Measurements from ENCODE around the gene ONECUT2. TPM values are rescaled to one million over a fixed set of nuclear protein-coding genes. Genes with fewer than 3 reads are reported as not detected.

The ONECUT2 gene
- total RNA-seq, 1 experiment from 2014 or later, result 0.86 TPM

DNA sequence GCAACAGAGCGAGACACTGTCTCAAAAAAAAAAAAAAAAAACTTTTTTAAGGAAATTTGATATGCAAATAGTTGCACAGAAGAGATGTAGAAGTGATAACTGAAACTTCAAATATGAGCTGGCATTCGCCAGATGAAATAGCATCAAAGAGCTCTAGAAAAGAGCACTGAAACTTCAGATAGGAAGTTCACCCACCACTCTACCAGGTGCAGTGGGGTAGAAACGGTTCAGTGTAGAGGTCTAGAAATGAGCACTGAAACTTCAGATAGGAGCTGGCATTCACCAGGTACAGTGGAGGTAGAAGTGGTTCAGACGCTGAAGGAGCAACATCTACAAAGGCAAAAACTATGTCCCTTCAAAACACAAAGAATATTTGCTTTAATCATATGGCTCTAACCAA, 9.0 kb upstream of the ONECUT2 start:
- CTCF ChIA-PET, result no interaction called here
- Histone ChIP-seq H3K36me3 (ENCODE audit: control insufficient read depth, insufficient read depth, low read length) (no peaks in the 10 kb centered on the region), H3K4me3 (ENCODE audit: low read depth, low read length) (no peak overlapping the region), H3K27me3 (replicated peaks; ENCODE audit: control insufficient read depth, insufficient read depth, low read length) (no peaks in the 10 kb centered on the region), H3K9me3 (no peaks in the 10 kb centered on the region), H3K4me1 (no peaks in the 10 kb centered on the region)
- H3K4me3 Mint-ChIP-seq (ENCODE audit: unreplicated experiment), result no peak overlapping the region
- no peaks in the 10 kb centered on the region for H3K4me1 Mint-ChIP-seq (ENCODE audit: low read depth, unreplicated experiment)
- BruUV-seq (replicated peaks), result no TSS peak
- TF ChIP-seq, protein P1, sequence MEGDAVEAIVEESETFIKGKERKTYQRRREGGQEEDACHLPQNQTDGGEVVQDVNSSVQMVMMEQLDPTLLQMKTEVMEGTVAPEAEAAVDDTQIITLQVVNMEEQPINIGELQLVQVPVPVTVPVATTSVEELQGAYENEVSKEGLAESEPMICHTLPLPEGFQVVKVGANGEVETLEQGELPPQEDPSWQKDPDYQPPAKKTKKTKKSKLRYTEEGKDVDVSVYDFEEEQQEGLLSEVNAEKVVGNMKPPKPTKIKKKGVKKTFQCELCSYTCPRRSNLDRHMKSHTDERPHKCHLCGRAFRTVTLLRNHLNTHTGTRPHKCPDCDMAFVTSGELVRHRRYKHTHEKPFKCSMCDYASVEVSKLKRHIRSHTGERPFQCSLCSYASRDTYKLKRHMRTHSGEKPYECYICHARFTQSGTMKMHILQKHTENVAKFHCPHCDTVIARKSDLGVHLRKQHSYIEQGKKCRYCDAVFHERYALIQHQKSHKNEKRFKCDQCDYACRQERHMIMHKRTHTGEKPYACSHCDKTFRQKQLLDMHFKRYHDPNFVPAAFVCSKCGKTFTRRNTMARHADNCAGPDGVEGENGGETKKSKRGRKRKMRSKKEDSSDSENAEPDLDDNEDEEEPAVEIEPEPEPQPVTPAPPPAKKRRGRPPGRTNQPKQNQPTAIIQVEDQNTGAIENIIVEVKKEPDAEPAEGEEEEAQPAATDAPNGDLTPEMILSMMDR (IDR thresholded peaks at IDR 0.05; ENCODE audit: insufficient read depth in 1 of 2, low read depth in 1 of 2, low read length in 1 of 2, severe bottlenecking in 1 of 2, unreplicated experiment in 1 of 2), result no peak
- intact Hi-C loops (cut with micrococcal nuclease; ENCODE audit: unreplicated experiment), result no loop called here
- H3K27ac Mint-ChIP-seq (ENCODE audit: unreplicated experiment), result no peak overlapping the region
- POLR2A ChIA-PET, result no interaction called here
- H3K27me3 Mint-ChIP-seq (ENCODE audit: insufficient read depth, unreplicated experiment), result no peaks in the 10 kb centered on the region
- no peaks in the 10 kb centered on the region for H3K36me3 Mint-ChIP-seq (ENCODE audit: insufficient read depth, unreplicated experiment)
- DNase-seq, result no peak
- H3K9me3 Mint-ChIP-seq (ENCODE audit: unreplicated experiment), result no peaks in the 10 kb centered on the region

DNA sequence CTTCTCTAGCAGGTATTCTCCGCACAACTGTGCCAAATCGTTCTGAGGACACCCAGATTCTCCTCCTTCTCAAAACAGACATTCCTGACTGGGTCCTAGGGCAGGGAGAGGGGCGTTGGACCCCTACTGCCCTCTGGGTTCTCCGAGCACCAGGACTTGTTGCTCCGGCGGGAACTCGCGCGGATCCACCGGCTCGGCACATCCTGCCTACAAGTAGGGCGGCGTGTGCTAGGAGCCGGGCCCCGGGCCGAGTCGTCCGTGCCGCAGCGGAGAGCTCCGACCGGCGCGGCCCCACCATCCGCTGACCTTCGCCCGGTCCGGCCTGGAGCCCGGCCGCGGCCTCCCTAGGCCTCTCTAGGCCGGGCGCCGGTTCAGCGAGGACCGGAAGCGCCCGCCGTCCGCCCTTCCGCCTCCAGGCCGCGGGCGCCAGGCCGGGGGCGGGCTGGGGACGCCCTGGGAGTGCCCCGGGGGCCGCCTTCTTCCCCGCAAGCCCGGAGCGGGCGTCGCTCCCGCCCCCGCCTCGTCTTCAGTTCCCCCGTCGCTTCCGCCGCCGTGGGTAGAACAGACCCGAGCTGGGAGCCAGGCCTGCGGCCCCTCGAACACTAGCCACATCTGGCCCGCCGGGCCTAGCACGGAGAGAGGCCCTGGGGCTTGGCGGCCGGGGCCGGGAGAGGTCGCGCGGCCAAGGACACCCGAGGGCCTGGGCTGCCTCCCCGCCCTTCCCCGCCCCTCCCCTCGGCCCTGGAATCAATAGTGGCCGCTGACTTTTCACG, 7.6 kb upstream of the ONECUT2 start:
- POLR2A ChIA-PET, result no interaction called here
- Histone ChIP-seq H3K27me3 (replicated peaks; ENCODE audit: control insufficient read depth, insufficient read depth, low read length) (no peaks in the 10 kb centered on the region), H3K4me1 (no peaks in the 10 kb centered on the region), H3K9me3 (no peaks in the 10 kb centered on the region), H3K4me3 (ENCODE audit: low read depth, low read length) (no peak overlapping the region), H3K36me3 (ENCODE audit: control insufficient read depth, insufficient read depth, low read length) (no peaks in the 10 kb centered on the region)
- TF ChIP-seq, protein P1 (IDR thresholded peaks at IDR 0.05; ENCODE audit: insufficient read depth in 1 of 2, low read depth in 1 of 2, low read length in 1 of 2, severe bottlenecking in 1 of 2, unreplicated experiment in 1 of 2), result no peak
- Mint-ChIP-seq H3K4me1 (ENCODE audit: low read depth, unreplicated experiment) (no peaks in the 10 kb centered on the region), H3K4me3 (ENCODE audit: unreplicated experiment) (no peak overlapping the region), H3K27me3 (ENCODE audit: insufficient read depth, unreplicated experiment) (no peaks in the 10 kb centered on the region), H3K9me3 (ENCODE audit: unreplicated experiment) (no peaks in the 10 kb centered on the region), H3K27ac (ENCODE audit: unreplicated experiment) (no peak overlapping the region), H3K36me3 (ENCODE audit: insufficient read depth, unreplicated experiment) (no peaks in the 10 kb centered on the region)
- intact Hi-C loops (cut with micrococcal nuclease; ENCODE audit: unreplicated experiment), result no loop called here
- DNase-seq, result no peak
- BruUV-seq (replicated peaks), result no TSS peak
- CTCF ChIA-PET, result no interaction called here

DNA sequence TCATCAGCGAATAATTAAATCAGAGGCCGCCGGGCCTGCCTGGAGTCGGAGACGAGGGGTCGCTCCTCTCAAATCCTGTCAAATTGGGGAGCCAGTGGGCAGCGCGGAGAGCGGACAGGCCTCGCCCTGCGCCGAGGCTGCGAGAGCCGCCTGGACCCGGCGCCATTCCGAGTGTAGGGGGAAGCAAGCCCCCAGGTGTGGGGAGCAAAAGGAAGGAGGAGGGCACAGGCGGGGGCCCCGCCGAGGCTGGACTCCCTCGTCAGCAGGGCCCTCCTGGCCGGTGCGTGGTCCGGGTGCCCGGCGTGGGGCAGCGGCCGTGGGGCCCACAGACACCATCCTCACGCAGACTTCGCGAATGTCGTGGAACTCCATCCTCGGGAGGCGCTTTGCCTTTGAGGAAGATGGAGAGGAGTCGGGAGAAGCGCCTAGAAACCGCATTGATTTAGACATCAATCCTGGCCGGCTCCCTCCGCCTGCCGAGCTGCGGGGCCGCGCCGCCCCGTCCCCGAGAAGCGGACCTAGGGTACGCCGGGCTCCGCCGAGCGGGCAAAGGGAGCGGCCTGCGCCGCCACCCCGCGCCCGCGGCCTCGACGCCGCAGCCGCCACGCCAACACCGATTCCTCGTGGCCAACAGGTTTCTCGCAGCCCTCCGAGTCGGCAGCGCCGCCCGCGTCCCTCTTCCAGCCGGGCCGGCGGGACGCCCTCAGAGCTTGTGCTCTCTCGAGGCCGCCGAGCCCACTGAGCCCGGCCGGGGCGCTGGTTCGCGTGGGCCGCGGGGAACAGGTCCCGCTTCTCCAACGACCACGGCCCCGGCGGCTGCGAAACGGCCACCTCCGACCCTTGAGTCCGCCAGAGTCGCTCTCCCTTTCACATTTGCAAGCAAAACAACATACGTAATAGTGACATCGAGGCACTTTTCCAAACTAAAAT, 6.7 kb upstream of the ONECUT2 start:
- Mint-ChIP-seq H3K36me3 (ENCODE audit: insufficient read depth, unreplicated experiment) (no peaks in the 10 kb centered on the region), H3K27ac (ENCODE audit: unreplicated experiment) (no peak overlapping the region), H3K4me1 (ENCODE audit: low read depth, unreplicated experiment) (no peaks in the 10 kb centered on the region), H3K27me3 (ENCODE audit: insufficient read depth, unreplicated experiment) (peaks cover 3% of the 10 kb centered on the region), H3K9me3 (ENCODE audit: unreplicated experiment) (no peaks in the 10 kb centered on the region), H3K4me3 (ENCODE audit: unreplicated experiment) (no peak overlapping the region)
- H3K36me3 ChIP-seq (ENCODE audit: control insufficient read depth, insufficient read depth, low read length), result no peaks in the 10 kb centered on the region
- H3K4me3 ChIP-seq (ENCODE audit: low read depth, low read length), result no peak overlapping the region
- no TSS peak for BruUV-seq (replicated peaks)
- no peaks in the 10 kb centered on the region for H3K27me3 ChIP-seq (replicated peaks; ENCODE audit: control insufficient read depth, insufficient read depth, low read length)
- intact Hi-C loops (cut with micrococcal nuclease; ENCODE audit: unreplicated experiment), result no loop called here
- ChIA-PET CTCF (no interaction called here), POLR2A (no interaction called here)
- H3K4me1 ChIP-seq, result no peaks in the 10 kb centered on the region
- no peaks in the 10 kb centered on the region for H3K9me3 ChIP-seq
- no peak for DNase-seq
- TF ChIP-seq, protein P1 (IDR thresholded peaks at IDR 0.05; ENCODE audit: insufficient read depth in 1 of 2, low read depth in 1 of 2, low read length in 1 of 2, severe bottlenecking in 1 of 2, unreplicated experiment in 1 of 2), result no peak
